Stimulated activated CD8-positive, alpha-beta memory T cell treated with anti-CD3 and anti-CD28 coated beads, Interleukin-15, amount 100 ng/mL, for 4 hours (primary cell): ENCODE results near the gene MAP6D1.

Experiments used
- DNase-seq, 2 donors: peaks; one replicate each; pipeline ENCODE4 v3.0.0-alpha.2; 2020; ENCODE audit warnings: low read depth in 2 of 2

MAP6D1 gene

DNA sequence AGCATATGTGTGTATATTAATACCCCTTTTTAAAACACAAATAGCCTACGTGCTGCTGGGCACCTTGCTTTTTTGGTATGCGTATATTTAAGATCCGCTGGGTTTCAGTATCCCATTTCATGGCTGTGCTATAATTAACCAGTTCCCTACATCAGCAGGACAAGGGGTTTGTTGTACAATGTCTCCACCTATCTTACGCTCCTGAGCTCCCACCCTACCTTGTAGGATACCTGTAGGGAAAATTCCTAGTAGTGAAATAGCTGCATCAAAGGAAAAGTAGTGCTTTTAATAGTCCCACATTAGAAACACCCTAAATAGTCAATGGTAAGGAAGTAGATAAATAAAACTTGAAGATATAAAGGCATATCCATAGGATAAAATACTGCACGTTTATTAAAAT, 1.4 kb downstream of the MAP6D1 start:
- no peak for DNase-seq

DNA sequence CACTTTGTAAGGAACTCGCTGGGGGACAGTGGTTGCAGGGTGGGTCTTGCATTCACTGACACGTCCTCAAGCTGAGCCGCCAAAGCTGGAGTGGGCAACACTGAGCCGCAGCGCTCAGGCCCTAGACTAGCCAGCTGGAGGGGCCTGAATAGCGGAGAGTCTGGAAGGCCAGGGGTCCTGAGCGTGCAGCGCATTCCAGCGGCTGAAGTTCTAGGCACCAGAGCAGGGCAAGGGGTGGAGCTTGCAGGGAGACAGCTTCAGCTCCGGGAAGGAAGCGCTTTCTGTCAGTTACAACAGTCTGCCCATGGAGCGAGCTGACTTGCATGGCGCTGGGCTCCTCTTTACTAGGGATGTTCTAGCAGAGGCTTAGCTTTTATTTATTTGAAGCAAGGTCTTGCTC, 2.7 kb downstream of the MAP6D1 start:
- no peak for DNase-seq

DNA sequence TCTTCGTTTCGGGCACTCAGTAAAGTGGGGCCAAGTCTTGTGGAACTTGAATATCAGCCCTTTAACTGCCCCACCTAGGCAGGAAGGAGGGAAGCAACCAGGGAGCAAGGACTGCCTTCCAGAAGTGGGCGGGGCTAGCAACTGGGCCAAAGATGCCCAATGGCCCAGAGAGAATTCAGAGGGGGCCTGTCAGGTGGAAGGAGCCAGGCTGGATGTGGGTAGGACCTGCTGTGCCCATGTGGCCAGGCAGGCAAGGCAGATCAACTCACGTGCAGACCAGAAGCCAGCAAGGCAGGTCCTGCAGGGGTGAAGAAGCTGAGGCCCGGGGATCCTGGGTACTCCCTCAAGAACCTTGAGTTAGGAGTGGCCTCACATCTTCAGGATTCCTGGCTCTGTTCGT, 5.5 kb downstream of the MAP6D1 start:
- DNase-seq: no peak

DNA sequence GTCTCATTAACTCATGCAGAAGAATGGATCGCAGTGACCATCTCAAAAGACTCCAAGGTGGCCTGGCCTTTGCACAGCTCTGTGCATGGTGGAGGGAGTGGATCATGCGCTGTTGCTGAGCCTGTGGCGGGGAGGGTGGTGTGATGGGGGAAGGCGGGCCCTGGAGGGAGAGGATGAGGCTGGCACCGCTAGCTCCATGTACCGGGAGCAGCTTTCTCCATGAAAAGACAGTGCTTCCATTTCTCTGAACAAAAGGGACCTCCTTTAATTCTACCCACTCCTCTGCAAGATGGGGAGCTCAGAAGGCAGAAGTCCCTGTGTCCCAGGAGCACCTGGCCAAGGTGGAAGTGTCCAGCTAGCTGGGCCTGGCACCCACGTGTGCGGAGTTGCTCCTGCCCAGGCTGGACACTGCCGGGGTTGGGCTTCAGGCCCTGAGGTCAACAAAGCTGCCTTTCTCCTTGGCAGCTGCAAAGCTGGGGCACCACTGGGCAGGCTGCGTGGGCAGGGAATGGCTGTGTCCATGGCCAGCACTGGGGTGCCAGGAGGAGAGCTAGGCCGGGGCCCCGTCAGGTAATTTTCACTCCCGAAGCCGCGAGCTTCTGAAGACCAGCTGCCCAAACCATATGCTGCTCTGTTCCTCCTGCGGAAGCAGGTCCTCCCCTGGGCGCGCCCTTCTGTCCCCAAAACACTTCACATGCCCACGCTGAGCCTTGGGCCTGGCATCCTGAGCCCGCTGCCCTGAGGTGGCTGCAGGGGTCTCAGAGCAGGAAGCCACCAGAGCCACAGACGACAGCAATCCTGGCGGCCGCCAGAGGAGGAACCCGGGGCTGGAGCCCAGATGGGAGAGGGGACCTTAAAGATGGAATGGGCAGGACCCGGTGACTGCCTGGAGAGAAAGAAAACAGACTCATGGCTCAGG, 6.4 kb downstream of the MAP6D1 start:
- no peak for DNase-seq

DNA sequence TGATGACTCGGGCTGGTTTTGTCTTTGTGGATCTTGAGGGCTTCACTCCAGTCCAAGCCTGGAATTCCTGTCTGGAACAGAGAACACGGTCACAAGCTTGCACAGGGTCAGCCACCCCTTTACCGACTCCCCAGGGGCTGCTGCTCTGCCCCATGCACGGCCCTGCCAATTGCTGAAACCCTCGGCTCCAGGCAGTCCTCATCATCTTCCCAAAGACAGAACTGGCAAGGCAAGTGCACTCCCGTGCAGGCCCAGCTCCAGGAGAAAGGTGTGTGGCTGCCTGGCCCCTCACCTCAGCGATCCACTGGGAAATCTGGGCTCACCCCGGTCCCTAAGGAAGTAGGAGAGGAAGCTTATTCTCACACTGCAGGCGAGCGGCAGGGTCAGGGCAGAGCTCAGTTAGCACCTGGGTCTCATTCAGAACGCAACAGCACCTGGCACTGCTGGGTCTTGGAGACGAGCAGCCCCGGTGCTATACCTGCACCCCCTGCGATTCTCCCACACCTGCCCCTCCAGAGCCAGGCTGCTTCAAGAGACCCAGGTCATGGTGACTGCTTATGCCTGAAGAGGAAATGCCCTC, 7.2 kb downstream of the MAP6D1 start:
- no peak for DNase-seq

DNA sequence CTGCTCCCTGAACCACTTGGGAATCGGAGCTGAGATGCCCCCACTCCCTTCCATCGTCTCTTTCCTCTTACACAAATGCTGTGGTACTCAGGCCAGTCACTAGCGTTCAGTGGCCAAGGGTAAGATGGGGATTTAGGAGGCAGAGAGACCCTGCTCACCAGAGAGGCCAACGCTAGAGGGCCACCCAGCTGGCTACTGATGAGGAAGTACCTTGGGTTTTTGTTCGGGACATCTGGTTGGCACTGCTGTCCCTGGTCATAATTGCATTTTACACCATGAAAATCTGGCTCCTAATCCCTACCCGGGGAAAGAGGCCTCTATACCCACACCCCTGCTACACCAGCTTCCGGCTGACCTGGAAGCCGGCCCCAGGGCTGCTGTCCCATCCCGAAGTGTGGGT, 7.7 kb downstream of the MAP6D1 start:
- DNase-seq: no peak

DNA sequence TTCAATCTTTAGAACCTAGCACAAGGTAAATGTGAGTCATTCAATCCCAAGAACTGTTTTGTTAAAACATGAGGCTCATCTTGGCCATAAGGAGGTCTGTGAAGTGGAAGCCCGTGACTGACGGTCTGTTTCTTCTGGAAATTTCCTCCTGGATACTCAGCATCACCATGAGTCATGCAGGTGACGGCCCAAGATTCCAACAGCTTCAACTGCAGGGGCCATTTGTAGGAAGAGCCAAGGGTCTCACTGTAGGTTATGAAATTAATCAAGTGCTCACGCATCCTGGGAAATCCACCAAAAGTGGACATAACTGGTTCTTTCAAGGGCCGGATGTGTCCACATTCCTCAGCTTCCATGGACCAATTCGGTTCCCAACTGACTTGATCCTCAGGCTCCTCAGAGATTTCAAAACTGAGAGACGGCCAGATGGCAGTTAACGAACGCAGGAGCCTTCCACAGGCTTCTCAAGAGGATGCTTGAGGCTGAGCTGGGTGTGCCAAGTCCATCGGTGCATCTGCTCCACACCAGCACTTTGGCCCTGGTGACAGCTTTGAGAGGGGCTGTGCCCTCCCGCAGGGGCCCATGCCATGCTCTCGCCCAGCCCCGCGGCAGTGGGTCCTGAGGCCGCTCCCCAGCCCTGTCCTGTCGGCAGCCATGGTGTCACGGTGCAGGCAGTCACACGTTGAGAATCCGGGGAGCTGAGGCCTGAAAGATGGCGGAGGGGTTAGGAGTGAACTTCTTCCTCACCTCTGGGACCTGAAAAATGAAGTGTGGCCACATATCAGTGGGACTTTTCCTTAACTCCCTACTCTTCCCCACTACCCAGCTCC, 8.5 kb downstream of the MAP6D1 start:
- DNase-seq: no peak

DNA sequence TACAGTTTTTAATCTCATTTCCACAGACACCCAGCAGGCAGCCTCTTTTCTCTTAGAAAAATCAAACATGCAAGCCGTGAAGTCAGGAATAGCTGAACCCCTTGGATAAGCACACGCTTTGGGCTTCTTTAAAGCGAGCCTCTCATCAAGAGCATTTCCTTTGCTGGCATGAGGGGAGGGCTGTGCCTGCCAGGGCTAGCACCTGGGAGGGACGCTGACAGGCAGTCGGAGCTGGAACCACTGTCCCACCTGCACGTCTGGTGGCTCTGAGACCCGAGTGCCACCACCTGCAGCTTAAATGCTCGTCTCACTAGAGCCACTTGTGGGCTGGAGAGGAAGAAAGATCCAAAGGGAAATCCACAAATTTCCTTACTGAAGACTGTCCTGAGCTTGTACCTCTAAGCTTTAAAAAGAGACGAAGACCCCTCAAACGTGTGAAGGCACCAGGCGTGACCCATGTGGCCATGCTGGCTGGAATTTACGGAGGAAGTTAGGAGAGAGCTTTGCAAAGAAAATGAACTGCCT, 9.4 kb downstream of the MAP6D1 start:
- DNase-seq: no peak

DNA sequence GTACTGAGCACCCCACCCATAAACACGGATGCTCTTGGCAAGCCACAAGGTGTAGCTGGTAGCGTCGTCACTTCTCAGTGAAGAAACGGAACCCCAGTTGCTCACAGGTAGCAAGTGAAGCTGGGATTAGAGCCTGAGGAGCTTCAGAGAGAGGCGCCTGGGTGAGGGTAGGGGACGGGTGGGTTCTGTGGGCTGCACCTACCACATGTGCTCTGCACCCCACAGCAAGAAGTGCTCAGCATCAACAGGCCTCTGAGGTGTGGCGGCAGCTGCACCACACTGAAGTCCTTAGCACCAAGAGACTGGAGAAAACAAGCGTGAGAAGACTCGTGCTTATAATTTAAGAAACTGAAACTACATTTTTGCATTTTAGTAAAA, 9.8 kb downstream of the MAP6D1 start:
- no peak for DNase-seq

DNA sequence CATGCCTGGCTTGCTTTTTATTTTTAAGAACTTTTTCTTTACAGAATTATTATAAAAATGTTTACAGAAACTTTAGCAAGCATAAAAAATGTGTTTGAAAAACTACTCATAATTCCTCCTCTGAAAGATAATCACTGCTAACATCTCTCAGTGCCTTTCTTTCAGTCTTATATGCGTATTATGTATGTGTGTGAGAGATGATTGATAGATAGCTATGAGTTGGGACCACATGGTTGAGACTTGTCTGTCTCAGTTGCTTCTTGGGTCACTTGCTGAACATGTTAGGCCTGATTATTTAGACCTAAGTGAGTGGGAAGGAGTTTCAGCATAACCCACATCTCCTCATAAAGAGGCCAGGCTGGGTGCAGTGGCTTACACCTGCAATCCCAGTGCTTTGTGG, 11.1 kb downstream of the MAP6D1 start:
- DNase-seq: no peak

DNA sequence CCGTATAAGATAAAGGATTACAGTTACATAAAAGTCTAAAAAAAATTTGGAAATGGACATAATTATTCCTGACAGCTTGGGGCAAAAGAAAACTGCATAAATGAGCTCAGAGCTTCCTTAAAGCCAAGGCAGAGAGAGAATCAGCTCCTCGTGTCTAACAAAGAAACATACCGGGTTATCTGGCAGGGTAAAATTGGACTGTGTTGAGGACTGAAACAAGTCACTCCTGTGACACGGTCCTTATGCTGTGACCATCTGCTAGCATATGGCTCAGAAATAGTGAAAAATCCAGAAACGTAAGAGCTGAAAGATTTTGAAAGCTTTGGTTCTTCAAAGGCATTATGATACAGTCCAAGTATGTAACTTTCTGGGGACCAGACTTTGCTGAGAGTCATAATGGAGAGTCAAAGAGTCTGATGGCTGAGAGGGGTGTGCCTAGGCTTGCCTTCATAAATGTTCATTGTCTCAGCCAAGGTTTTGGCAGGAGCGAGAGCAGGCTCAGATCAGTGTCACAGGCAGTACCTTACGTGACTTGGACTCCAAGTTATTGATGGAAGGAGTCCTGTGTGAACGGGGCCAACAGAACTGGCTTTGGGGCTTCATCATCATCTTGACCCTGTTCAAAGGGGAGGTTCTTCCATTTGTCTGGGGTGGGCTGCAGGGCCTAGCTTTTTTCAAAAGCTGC, 12.5 kb downstream of the MAP6D1 start:
- no peak for DNase-seq

DNA sequence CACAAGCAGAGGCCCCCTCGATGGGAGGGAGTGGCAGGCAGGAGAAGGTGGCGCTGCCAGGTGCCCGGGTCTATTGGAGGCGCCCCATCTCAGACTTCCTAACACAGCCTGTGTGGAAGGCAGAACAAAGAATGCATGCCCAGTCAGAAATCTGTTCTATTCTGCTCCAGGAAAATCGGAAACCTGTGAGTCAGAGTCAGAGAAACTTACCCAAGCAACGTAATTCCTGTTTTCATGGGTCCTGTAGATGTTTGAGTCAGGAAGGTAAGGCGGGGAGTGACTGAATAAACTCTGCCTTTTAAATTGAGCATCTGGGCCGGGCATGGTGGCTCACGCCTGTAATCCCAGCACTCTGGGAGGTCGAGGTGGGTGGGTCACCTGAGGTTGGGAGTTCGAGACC, 13.7 kb downstream of the MAP6D1 start:
- no peak for DNase-seq

DNA sequence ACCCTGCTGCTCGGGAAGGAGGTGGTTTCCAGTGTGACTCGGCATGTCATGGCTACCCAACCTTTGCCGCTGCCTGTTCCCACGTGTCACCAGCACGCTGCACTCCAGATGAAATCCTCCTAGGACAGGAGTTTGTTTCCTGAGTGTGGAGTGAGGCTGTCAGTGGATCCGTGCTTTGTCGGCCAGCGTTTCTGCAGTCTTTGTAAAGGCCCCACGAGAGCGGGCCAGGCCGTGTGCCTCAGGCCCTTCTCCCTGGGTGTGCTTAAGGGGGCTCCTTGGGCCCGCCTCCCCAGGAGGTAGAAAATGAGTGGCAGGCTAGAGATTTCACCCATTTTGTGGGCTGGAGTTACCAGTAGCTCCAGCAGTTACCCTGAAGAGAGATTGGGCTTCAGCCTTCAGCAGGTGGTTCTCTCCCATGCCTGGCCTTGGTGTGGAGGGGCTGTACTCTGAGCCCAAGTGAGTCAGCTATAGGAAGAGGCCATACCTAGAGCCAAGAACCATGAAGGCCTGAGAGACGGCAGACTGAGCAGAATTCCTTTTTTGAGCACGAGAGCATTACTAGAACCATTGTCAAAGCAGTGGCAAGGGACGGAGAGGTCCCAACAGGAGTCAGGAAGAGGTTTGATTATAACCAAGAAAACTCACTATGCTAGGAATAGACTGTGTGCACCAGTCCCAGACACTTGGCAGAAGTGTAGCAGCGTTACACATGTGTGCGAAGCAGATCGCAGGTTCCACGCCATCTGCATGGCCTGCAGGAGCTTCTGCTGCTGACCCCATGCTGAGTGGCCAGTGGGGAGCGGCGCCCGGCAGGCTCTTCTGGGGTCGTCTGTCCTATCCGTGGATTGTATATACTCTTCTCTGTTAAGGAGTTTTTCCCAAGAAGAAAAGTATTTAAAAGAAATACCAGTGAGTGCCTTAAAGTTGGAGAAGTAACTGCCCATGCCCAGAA, 14.5 kb downstream of the MAP6D1 start:
- no peak for DNase-seq

DNA sequence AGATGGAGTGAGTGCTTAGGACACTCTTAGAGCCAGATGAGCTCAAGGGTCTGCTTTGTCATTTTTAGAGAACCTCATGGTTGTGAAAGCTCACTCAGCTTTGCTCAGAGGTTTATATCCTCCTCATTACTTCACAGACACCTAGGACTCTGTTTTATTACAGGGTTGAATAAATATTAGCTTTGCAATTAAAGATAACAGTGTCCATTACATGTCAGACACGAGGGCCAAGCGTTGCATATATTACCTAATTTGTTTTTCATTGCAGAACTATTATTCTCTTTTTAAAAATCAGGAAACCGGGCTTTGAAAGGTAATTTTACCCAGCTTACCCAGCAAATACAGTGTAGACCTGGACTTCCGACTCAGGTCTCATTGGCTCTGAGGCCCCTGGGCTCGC, 16.1 kb downstream of the MAP6D1 start:
- no peak for DNase-seq

DNA sequence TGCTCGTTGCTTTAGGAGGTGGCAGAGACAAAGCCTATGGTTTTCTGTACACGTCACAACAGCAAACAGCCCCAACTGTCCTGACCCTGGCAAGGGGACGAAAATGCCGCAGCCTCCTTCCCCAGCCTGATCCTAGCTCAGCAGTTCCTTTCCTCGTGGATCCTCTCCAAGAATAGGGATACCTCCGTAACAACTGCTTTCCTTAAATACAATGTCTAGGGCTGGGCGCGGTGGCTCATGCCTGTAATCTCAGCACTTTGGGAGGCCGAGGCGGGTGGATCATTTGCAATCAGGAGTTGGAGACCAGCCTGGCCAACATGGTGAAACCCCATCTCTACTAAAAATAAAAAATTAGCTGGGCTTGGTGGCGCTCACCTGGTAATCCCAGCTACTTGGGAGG, 17.0 kb downstream of the MAP6D1 start:
- no peak for DNase-seq

DNA sequence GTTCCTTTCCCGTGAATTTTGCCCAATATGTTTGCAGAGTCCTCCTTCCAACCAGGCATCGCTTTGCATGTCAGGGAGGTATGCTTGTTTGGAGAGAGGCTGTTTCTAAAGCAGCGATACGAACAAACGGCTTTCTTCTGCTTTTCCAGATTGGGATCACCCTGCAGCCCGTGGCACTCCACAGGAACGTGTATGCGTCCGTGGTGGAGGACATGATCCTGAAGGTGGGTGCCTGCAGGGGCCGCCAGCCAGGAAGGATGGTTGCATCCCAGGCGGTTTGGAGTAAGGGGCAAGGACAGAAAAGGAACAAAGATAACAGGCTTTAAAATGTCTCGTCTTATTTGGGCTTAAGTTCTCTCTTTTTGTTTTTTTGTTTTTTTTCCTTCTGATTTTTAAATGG, 17.5 kb downstream of the MAP6D1 start:
- DNase-seq: no peak

DNA sequence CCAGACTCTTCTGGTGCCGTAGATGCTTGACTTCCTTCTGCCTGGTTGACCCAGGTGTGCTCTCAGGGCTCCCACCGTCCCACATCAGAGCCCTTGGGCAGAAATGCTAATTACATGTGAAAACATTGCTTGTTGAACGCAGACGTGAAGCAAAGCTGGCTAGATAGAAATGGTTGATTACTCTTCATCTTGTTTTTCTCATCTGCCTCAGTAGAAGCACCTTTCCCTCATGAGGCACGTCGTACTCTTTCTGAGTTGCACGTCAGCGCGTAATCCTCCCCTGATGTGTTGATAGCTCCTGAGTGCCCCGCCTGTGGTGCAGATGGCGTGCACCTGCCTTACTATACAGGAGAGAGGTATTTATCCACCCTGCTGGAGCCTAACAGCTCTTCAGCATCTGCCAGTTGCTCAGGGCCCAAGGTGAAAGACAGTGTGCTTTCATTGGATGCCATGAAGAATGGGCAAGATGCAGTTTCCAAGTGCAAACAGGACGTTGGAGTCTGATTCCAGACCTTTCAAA, 18.1 kb downstream of the MAP6D1 start:
- no peak for DNase-seq

DNA sequence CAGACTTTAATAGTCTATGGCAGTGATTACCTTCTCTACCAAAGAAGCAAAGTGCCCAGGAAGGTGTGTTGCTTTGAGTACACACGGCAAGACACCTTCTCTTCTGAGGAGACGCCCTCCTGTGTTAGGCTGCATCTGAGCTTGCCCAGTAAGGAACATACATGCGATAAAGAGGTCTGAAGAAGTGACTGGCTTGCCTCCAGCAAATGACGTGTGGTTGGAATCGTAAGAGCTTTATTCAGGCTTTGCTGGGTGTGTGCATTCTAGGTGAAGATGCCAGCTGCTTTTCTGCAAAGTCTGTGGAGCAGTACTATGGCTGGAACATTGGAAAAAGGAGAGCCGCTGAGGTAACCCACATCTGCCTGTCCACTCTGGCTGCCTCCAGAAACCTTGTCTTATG, 22.4 kb downstream of the MAP6D1 start:
- no peak for DNase-seq

DNA sequence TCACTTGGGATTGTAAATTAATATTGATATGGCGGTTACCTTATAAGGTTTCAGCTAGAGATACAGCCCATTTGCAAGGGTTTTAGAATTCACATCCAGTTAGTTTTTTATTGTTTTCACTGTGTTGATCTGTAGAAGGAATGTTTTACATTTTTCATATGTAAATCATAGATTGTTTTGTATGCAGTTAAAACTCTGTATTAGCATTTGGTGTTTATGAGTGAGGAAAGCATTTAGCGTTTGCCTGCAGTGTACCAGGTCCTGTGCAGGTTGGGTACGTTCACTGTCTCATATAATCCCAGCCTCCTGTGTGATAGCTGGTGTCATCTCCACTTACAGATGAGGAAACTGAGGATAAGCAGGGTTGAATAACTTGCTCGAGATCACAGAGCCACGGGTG, 23.8 kb downstream of the MAP6D1 start:
- DNase-seq: no peak

DNA sequence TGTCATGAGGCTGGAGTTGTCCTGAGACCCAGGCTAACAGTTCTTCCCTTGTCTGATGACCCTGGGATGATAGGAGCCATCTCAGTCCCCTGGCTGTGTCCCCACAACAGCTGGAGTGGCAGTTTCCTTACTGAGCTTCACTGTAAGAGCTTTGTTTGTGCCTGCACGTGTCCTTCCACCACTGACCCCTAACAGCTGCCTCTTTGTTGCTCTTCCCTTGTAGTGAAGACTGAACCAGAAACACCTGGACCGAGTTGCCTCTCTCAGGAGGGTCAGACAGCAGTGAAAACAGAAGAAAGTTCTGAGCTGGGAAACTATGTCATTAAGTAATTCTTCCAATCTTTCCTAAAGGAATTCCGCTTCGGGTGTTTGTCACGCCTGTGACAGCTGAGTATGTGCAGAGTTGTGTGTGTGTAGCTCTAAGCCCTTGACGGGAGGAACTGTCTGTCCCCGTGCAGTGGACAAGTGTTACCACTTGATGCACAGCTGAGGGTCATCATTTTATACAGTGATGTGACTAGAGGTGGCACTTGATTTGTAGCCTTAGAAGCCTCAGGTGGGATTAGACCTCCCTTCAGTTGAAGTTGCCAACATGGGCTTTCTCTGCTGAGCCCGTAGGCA, 25.0 kb downstream of the MAP6D1 start:
- DNase-seq: no peak
